ENCODE data around the gene KLF13. TPM values are rescaled to one million over a fixed set of nuclear protein-coding genes. Genes with fewer than 3 reads are reported as not detected.

Gene KLF13
- total RNA-seq, 1 experiment from 2014 or later: 60.1 TPM

DNA sequence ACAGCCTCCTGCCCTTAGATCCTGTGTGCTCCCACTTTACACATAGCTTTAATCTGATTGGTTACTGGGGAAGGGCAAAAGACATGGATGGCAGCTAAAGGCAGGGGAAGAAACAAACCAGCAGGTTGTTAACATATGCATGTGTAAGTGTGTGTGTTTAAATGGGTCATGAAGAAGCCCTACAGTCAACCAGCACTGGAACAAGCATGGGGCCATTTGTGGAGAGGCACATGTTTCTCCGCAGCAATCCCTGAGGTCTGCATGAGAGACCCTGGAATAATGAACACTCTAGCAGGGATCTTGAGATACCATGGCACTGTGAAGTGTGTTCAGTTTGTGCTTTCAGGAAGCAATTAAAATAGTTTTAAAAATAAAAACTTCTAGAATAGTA lies 6.0 kb downstream of the KLF13 start:
- Histone ChIP-seq H2AFZ (ENCODE audit: low read depth, low read length, poor library complexity, severe bottlenecking) (no peak overlapping the region), H3K27me3 (ENCODE audit: insufficient read depth, low read length) (no peaks in the 10 kb centered on the region), H4K20me1 (ENCODE audit: insufficient read depth) (no peaks in the 10 kb centered on the region), H3K9me2 (ENCODE audit: insufficient read depth) (no peaks in the 10 kb centered on the region), H3K4me3 (replicated peaks in 1 of 2; ENCODE audit: low read depth in 1 of 2, low read length in 2 of 2) (no peak overlapping the region), H3K27ac (ENCODE audit: low read depth, low read length) (no peak overlapping the region), H3K36me3 (ENCODE audit: control insufficient read depth in 1 of 2, insufficient read depth in 2 of 2, low read length in 2 of 2) (no peaks in the 10 kb centered on the region), H3K9me3 (ENCODE audit: control insufficient read depth in 1 of 2, insufficient read depth in 1 of 2, low read depth in 1 of 2, low read length in 2 of 2) (no peaks in the 10 kb centered on the region), H3K4me2 (ENCODE audit: low read length) (no peak overlapping the region), H3K79me2 (ENCODE audit: insufficient read depth, low read length) (peaks cover 77% of the 10 kb centered on the region), H3K4me1 (ENCODE audit: control insufficient read depth in 1 of 2, insufficient read depth in 2 of 2, low read length in 2 of 2) (peaks cover 10 to 21% of the 10 kb centered on the region in 2 experiments; a peak in 2 of 4 replicates), H3K9ac (ENCODE audit: low read length) (no peak overlapping the region)
- intact Hi-C loops (cut with micrococcal nuclease): no loop called here
- TF ChIP-seq FOSL1 (IDR thresholded peaks at IDR 0.05; ENCODE audit: low read depth) (no peak), SIN3A (IDR thresholded peaks at IDR 0.05; ENCODE audit: low read depth) (no peak), CEBPB (IDR thresholded peaks at IDR 0.05; ENCODE audit: low read depth) (no peak), JUND (IDR thresholded peaks at IDR 0.05) (no peak), CBX3 (IDR thresholded peaks at IDR 0.05; ENCODE audit: low read depth) (no peak), ZFX (IDR thresholded peaks at IDR 0.05) (no peak)
- TF ChIP-seq, protein P1, sequence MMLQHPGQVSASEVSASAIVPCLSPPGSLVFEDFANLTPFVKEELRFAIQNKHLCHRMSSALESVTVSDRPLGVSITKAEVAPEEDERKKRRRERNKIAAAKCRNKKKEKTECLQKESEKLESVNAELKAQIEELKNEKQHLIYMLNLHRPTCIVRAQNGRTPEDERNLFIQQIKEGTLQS (IDR thresholded peaks at IDR 0.05): no peak
- no TSS peak for BruUV-seq (replicated peaks)
- ATAC-seq: no peak
- no peak for DNase-seq (ENCODE audit: low read depth, low spot score)
- ChIA-PET CTCF (no interaction called here), POLR2A (interaction anchor here (0.6 kb wide), 1 partner anchor 133 kb away, joined by 4 read pairs; no protein-coding TSS in a partner anchor), RAD21 (ENCODE audit: low non-redundant PET in 1 of 2, low total read pairs in 2 of 2, uncharacterized antibody in 2 of 2, unreplicated experiment in 2 of 2) (no interaction called here)

DNA sequence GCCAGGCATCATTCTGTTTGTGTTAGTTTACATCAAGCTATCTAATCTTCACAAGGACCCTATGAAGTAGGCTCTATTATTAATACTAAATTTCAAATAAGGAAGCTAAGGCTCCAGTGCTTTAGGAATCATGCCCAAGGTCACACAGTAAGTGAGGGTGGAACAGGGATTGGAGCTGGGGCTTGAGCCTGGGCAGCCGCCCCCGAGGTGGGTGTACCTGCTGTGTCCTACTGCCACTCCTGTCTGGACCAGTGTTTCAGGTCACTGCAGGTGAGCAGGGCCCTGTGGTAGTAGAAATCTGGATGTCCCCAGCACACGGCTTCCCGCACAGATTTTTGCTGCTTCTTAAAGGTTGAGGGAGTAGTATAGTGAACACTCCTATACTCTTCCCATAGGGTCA lies 6.5 kb downstream of the KLF13 start:
- Histone ChIP-seq H3K27ac (ENCODE audit: low read depth, low read length) (no peak overlapping the region), H3K4me2 (ENCODE audit: low read length) (no peak overlapping the region), H3K4me1 (ENCODE audit: control insufficient read depth in 1 of 2, insufficient read depth in 2 of 2, low read length in 2 of 2) (peaks cover 10 to 21% of the 10 kb centered on the region in 2 experiments; a peak in 2 of 4 replicates), H2AFZ (ENCODE audit: low read depth, low read length, poor library complexity, severe bottlenecking) (no peak overlapping the region), H3K9me2 (ENCODE audit: insufficient read depth) (no peaks in the 10 kb centered on the region), H3K27me3 (ENCODE audit: insufficient read depth, low read length) (no peaks in the 10 kb centered on the region), H3K4me3 (replicated peaks in 1 of 2; ENCODE audit: low read depth in 1 of 2, low read length in 2 of 2) (no peak overlapping the region), H3K9ac (ENCODE audit: low read length) (no peak overlapping the region), H3K79me2 (ENCODE audit: insufficient read depth, low read length) (peaks cover 82% of the 10 kb centered on the region), H4K20me1 (ENCODE audit: insufficient read depth) (no peaks in the 10 kb centered on the region), H3K36me3 (ENCODE audit: control insufficient read depth in 1 of 2, insufficient read depth in 2 of 2, low read length in 2 of 2) (no peaks in the 10 kb centered on the region), H3K9me3 (ENCODE audit: control insufficient read depth in 1 of 2, insufficient read depth in 1 of 2, low read depth in 1 of 2, low read length in 2 of 2) (no peaks in the 10 kb centered on the region)
- ATAC-seq (no peak), DNase-seq (ENCODE audit: low read depth, low spot score) (no peak)
- ChIA-PET POLR2A (interaction anchor here (0.6 kb wide), 1 partner anchor 133 kb away, joined by 4 read pairs; no protein-coding TSS in a partner anchor), CTCF (no interaction called here), RAD21 (ENCODE audit: low non-redundant PET in 1 of 2, low total read pairs in 2 of 2, uncharacterized antibody in 2 of 2, unreplicated experiment in 2 of 2) (no interaction called here)
- no TSS peak for BruUV-seq (replicated peaks)
- TF ChIP-seq CEBPB (IDR thresholded peaks at IDR 0.05; ENCODE audit: low read depth) (no peak), ZNF274 (IDR thresholded peaks at IDR 0.05; ENCODE audit: low read depth, low read length) (no peak)
- intact Hi-C loops (cut with micrococcal nuclease): no loop called here

Data from HCT116 (cell line).